Endothelial cell of umbilical vein (primary cell): Measurements from ENCODE around the gene MN1. TPM values are rescaled to one million over a fixed set of nuclear protein-coding genes. Genes with fewer than 3 reads are reported as not detected.

Experiments
- BruUV-seq: library from RNA; stranded (reverse); fragments of 400-500 nt; replicated peaks from 2 replicates; lab custom pipeline; 2021; lab: Mats Ljungman, UMichigan
- CTCF ChIA-PET: fragments of 300-600, 350-600 bp; sonication (Branson Sonifier 250); formaldehyde crosslinking; loops from one replicate; lab custom pipeline; 2021; ENCODE audit warnings: antibody characterized with exemption, inconsistent platforms; lab: Charles Lee
- POLR2A ChIA-PET: fragments of 300-600, 350-600 bp; sonication (Branson Sonifier 250); formaldehyde crosslinking; loops from one replicate; lab custom pipeline; 2021; ENCODE audit warnings: antibody characterized with exemption, inconsistent platforms; lab: Charles Lee
- DNase-seq: peaks from one replicate; pipeline ENCODE4 v3.0.0-alpha.2; 2011; ENCODE audit warnings: low read depth, low spot score
- FAIRE-seq: peaks from 2 replicates; lab custom pipeline; 2011; peaks lifted over from hg19 to GRCh38; lab: Jason Lieb, UNC
- H2AFZ ChIP-seq: 2 replicates; pipeline ENCODE4 v1.6.0; 2012; ENCODE audit warnings: low read depth, low read length, control low read depth, inconsistent platforms
- H3K27ac ChIP-seq: 2 replicates; pipeline ENCODE4 v1.5.1; 2011; ENCODE audit warnings: low read depth, mild to moderate bottlenecking, control low read depth, low read length, moderate library complexity; ENCODE audit not compliant: insufficient read depth
- H3K27me3 ChIP-seq, 2 experiments: 2 replicates each; pipeline versions ENCODE4 v1.6.0 to v1.6.1; 2011; ENCODE audit warnings: low read length in 2 of 2, mixed read lengths in 1 of 2; ENCODE audit not compliant: control insufficient read depth in 2 of 2, insufficient read depth in 2 of 2
- H3K36me3 ChIP-seq, 2 experiments: 2 replicates in 1 of 2; 3 replicates in 1 of 2; pipeline ENCODE4 v1.5.1; 2011; ENCODE audit warnings: low read length in 2 of 2, mild to moderate bottlenecking in 1 of 2, moderate library complexity in 1 of 2; ENCODE audit not compliant: control insufficient read depth in 2 of 2, insufficient read depth in 2 of 2; ENCODE audit errors: extremely low read depth in 1 of 2
- H3K4me1 ChIP-seq: 3 replicates; pipeline ENCODE4 v1.5.1; 2011; ENCODE audit warnings: mild to moderate bottlenecking, low read length; ENCODE audit not compliant: control insufficient read depth, insufficient read depth; ENCODE audit errors: extremely low read depth
- H3K4me2 ChIP-seq: 2 replicates; pipeline ENCODE4 v1.6.1; 2011; ENCODE audit warnings: low read length, control low read depth, mixed read lengths; ENCODE audit not compliant: insufficient read depth
- H3K4me3 ChIP-seq, 3 experiments: fragments of 200-600 bp in 1 of 3; sonication (generic), shearing (Covaris generic) in 1 of 3; replicated peaks in 1 of 3; 2 replicates each; pipeline ENCODE4 v1.5.1; 2011 to 2016; ENCODE audit warnings: control low read depth in 3 of 3, low read length in 3 of 3, mild to moderate bottlenecking in 2 of 3, inconsistent platforms in 1 of 3, low read depth in 1 of 3, moderate library complexity in 1 of 3; ENCODE audit not compliant: insufficient read depth in 1 of 3
- H3K79me2 ChIP-seq: 2 replicates; pipeline ENCODE4 v1.6.0; 2012; ENCODE audit warnings: low read length, inconsistent platforms; ENCODE audit not compliant: control insufficient read depth, insufficient read depth
- H3K9ac ChIP-seq: replicated peaks from 2 replicates; pipeline ENCODE3; 2011; ENCODE audit warnings: low read length, control low read depth; ENCODE audit not compliant: insufficient read depth; ENCODE audit errors: extremely low read depth
- H3K9me1 ChIP-seq: replicated peaks from 3 replicates; pipeline ENCODE4 v1.6.0; 2011; ENCODE audit warnings: mild to moderate bottlenecking, low read length; ENCODE audit not compliant: control insufficient read depth, insufficient read depth; ENCODE audit errors: extremely low read depth
- H3K9me3 ChIP-seq: replicated peaks from 2 replicates; pipeline ENCODE4 v1.5.1; 2012; ENCODE audit warnings: low read length, inconsistent platforms; ENCODE audit not compliant: control insufficient read depth, insufficient read depth
- H4K20me1 ChIP-seq: replicated peaks from 2 replicates; pipeline ENCODE3; 2011; ENCODE audit warnings: mild to moderate bottlenecking, low read length; ENCODE audit not compliant: control insufficient read depth, insufficient read depth; ENCODE audit errors: extremely low read depth
- EZH2 ChIP-seq: IDR thresholded peaks from 2 replicates; pipeline ENCODE4 v1.6.1; 2012; ENCODE audit warnings: borderline replicate concordance, low read depth, mild to moderate bottlenecking, moderate library complexity, low read length, inconsistent platforms; ENCODE audit not compliant: severe bottlenecking
- FOS ChIP-seq: IDR thresholded peaks from 2 replicates; pipeline ENCODE4 v1.6.1; 2011; ENCODE audit warnings: mild to moderate bottlenecking, low read length, moderate library complexity, borderline replicate concordance; ENCODE audit not compliant: insufficient read depth
- GATA2 ChIP-seq: IDR thresholded peaks from 2 replicates; pipeline ENCODE4 v1.7.0; 2011; ENCODE audit warnings: low read depth, mild to moderate bottlenecking, moderate library complexity, mixed read lengths, low read length; ENCODE audit not compliant: insufficient read length, insufficient read depth
- JUN ChIP-seq: IDR thresholded peaks from 2 replicates; pipeline ENCODE4 v1.6.1; 2011; ENCODE audit warnings: borderline replicate concordance, low read depth; ENCODE audit not compliant: insufficient read length, insufficient read depth
- MAX ChIP-seq: IDR thresholded peaks from 2 replicates; pipeline ENCODE4 v1.6.1; 2011; ENCODE audit not compliant: insufficient read depth, insufficient read length
- MYC ChIP-seq: IDR thresholded peaks from one replicate; pipeline ENCODE4 v1.6.1; 2011; ENCODE audit warnings: mild to moderate bottlenecking, low read depth, low read length
- POLR2A ChIP-seq: IDR thresholded peaks from 2 replicates; pipeline ENCODE4 v1.6.1; 2012; ENCODE audit warnings: low read depth, mild to moderate bottlenecking, control low read depth, low read length
- POLR2AphosphoS5 ChIP-seq: IDR thresholded peaks from 2 replicates; pipeline ENCODE4 v1.6.1; 2012; ENCODE audit warnings: low read depth, mild to moderate bottlenecking, control low read depth, low read length, moderate library complexity; ENCODE audit not compliant: insufficient read depth
- dilution Hi-C: fragments of 300-500 bp; cut with MboI; formaldehyde crosslinking; loops from one replicate; pipeline ENCODE4 v1.15.0; 2019; ENCODE audit warnings: low sequenced_read_pairs; ENCODE audit not compliant: extremely low pct_ligation_motif_present
- intact Hi-C: fragments of 100-400 bp; cut with micrococcal nuclease; formaldehyde crosslinking; loops from one replicate; pipeline ENCODE4 v1.10.0; 2022
- polyA plus RNA-seq, 4 experiments: library from polyadenylated mRNA; depleted of rRNA in 3 of 4; stranded (reverse) in 3 of 4; unstranded in 1 of 4; fragments of >200 nt; gene quantifications; 2 replicates each; pipeline versions ENCODE4 v1.2.1 to v1.2.3, GENCODE V29; 2011 to 2012; ENCODE audit warnings: missing spikeins in 1 of 4
- total RNA-seq: library from RNA; stranded (reverse); gene quantifications from 2 replicates; pipeline ENCODE4 v1.2.3, GENCODE V29; 2021
- TF ChIP-seq, protein P1 (sequence below), 2 donors: IDR thresholded peaks; 1 replicate in 1 of 2; 2 replicates in 1 of 2; pipeline ENCODE4 v1.5.1; 2011; ENCODE audit warnings: low read length in 2 of 2, mild to moderate bottlenecking in 2 of 2, moderate library complexity in 2 of 2, control low read depth in 1 of 2, inconsistent platforms in 1 of 2, low read depth in 1 of 2; ENCODE audit not compliant: insufficient read depth in 1 of 2; ENCODE audit errors: extremely low read depth in 1 of 2

MN1 gene
- total and polyA plus RNA-seq, 2 donors (not counting 3 experiments of a cell fraction or from before 2014, with no cell fraction given) = 3.8 to 5.2 TPM

DNA sequence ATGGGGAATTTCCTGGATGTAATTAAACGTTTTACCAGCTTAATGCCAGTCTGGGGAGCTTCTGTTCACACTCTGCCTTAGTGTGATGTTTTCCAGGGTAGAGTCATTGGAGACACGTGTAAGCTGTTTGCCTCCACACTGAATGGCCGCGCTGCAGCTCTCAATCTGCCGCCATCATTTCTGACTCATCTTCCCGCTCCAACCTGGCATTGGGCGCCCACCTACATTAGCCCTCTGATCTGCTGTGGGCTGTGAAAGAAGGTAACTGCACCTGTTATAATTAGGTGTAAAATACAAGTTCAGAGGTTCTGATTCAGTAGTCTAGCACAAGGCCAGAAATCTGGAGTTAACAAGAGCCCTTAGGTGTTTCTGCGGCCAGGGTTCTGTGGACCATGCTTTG, 54.6 kb downstream of the MN1 start:
- TF ChIP-seq, protein P1, sequence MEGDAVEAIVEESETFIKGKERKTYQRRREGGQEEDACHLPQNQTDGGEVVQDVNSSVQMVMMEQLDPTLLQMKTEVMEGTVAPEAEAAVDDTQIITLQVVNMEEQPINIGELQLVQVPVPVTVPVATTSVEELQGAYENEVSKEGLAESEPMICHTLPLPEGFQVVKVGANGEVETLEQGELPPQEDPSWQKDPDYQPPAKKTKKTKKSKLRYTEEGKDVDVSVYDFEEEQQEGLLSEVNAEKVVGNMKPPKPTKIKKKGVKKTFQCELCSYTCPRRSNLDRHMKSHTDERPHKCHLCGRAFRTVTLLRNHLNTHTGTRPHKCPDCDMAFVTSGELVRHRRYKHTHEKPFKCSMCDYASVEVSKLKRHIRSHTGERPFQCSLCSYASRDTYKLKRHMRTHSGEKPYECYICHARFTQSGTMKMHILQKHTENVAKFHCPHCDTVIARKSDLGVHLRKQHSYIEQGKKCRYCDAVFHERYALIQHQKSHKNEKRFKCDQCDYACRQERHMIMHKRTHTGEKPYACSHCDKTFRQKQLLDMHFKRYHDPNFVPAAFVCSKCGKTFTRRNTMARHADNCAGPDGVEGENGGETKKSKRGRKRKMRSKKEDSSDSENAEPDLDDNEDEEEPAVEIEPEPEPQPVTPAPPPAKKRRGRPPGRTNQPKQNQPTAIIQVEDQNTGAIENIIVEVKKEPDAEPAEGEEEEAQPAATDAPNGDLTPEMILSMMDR (IDR thresholded peaks at IDR 0.05; ENCODE audit: extremely low read depth in 1 of 2, insufficient read depth in 1 of 2, low read depth in 1 of 2, low read length in 2 of 2) = no peak
- TF ChIP-seq FOS (no peak), POLR2AphosphoS5 (no peak)
- ChIA-PET CTCF (interaction anchor here (1.4 kb wide), 1 partner anchor 24 kb away, joined by 4 read pairs; no protein-coding TSS in a partner anchor), POLR2A (no interaction called here)
- no peaks in the 10 kb centered on the region for H3K79me2 ChIP-seq
- FAIRE-seq (no peak), DNase-seq (no peak)
- no peak overlapping the region for H3K9ac ChIP-seq
- BruUV-seq = no TSS peak
- peaks cover 0 to 4% of the 10 kb centered on the region in 2 experiments for H3K27me3 ChIP-seq
- no peaks in the 10 kb centered on the region for H3K9me3 ChIP-seq
- H3K9me1 ChIP-seq = no peaks in the 10 kb centered on the region
- H3K27ac ChIP-seq = no peak overlapping the region
- no peaks in the 10 kb centered on the region for H3K36me3 ChIP-seq
- no peak overlapping the region for H3K4me2 ChIP-seq
- H2AFZ ChIP-seq = no peak overlapping the region
- intact Hi-C loops (no loop called here), dilution Hi-C loops (no loop called here)
- no peaks in the 10 kb centered on the region for H3K4me1 ChIP-seq
- H3K4me3 ChIP-seq = no peak overlapping the region
- H4K20me1 ChIP-seq = no peaks in the 10 kb centered on the region

GRCh38 chr22:27745809-27746208, 55.7 kb downstream of the MN1 start:
- Histone ChIP-seq H3K9ac (no peak overlapping the region), H3K27ac (no peak overlapping the region), H2AFZ (no peak overlapping the region), H3K9me3 (no peaks in the 10 kb centered on the region), H3K79me2 (no peaks in the 10 kb centered on the region), H4K20me1 (no peaks in the 10 kb centered on the region), H3K36me3 (no peaks in the 10 kb centered on the region), H3K4me2 (no peak overlapping the region), H3K27me3 (peaks cover 0 to 4% of the 10 kb centered on the region in 2 experiments), H3K9me1 (no peaks in the 10 kb centered on the region), H3K4me3 (no peak overlapping the region), H3K4me1 (no peaks in the 10 kb centered on the region)
- ChIA-PET CTCF (no interaction called here), POLR2A (no interaction called here)
- dilution Hi-C loops (no loop called here), intact Hi-C loops (no loop called here)
- TF ChIP-seq POLR2A (no peak), JUN (no peak), FOS (no peak), EZH2 (no peak), MYC (no peak), GATA2 (no peak), POLR2AphosphoS5 (no peak), MAX (no peak)
- TF ChIP-seq, protein P1 (IDR thresholded peaks at IDR 0.05; ENCODE audit: extremely low read depth in 1 of 2, insufficient read depth in 1 of 2, low read depth in 1 of 2, low read length in 2 of 2) = no peak
- DNase-seq (no peak), FAIRE-seq (no peak)
- no TSS peak for BruUV-seq
